ENCODE measurements around the gene LYPLA2. TPM values are rescaled to one million over a fixed set of nuclear protein-coding genes. Genes with fewer than 3 reads are reported as not detected.

The LYPLA2 gene
- polyA plus RNA-seq (ENCODE audit: insufficient read length in 4 of 4) = 10 to 100 TPM; 35.0 to 79.7 (median 63.3) TPM

DNA sequence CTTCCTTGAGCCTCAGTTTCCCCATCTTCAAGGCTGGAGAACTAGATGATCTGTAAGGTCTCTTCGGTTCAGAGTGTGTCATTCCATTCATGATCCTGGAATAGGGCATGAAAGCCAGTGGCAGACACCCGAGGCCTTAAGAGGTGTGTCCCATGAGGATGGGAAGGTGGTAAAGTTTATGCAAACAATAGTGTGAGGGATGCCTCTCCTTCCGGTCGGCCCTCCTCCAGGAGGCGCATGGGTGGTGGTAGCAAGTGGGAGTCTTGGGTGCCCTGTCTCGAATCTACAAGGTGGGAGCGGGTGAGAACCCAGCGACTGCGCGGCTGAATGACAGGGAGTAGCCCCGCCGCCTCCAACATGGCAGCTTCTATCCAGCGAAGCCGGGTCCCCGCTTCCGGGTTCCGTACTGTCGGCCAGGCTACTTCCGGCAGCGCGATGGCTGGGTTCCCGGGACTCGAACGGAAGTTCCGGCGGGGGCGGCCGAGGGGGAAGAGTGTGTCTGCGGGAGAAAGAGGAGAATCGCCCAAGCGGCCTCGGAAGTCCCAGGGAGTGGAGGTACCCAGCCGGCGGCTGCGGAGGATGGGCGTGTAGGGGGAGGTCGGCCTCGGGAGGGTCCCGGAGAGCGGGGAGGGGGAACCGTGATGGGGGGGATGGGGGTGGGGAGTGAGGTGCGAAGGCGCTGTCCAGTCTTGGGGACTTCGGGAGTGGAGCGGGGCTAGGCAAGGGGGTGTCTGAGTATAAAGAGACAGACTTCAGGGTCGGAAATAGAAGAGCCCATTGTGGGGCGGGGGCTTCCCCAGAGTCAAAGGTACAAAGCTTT lies at the start of gene LYPLA2:
LYPLA2 (plus strand) TSS at position 450 of the 820 bp plus-strand sequence. CDS start 1,538 bp downstream, outside the sequence.
- DNase-seq (ENCODE audit: low read depth in 4 of 4, low spot score in 3 of 4) = peak in 3 of 4 donors; percentile 67 to 83 (median 75)

DNA sequence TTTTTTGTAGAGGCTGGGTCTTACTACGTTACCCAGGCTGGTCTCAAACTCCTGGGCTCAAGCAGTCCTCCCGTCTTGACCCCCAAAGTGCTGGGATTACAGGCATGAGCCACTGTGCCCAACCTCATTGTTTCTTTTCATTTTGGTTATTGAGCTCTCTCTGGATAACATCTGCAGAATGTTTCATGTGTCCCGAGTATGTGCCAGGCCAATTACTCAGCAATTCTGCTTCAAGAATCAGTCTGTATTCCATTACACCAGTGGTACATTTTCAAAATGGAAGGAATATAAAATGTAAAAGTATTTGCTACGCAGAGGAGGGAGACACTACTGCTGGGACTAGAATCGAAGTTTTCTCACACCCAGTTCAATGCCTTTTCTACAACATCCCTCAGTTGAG lies 49.3 kb upstream of the LYPLA2 start:
- no peak for DNase-seq (ENCODE audit: low read depth in 4 of 4, low spot score in 3 of 4)

DNA sequence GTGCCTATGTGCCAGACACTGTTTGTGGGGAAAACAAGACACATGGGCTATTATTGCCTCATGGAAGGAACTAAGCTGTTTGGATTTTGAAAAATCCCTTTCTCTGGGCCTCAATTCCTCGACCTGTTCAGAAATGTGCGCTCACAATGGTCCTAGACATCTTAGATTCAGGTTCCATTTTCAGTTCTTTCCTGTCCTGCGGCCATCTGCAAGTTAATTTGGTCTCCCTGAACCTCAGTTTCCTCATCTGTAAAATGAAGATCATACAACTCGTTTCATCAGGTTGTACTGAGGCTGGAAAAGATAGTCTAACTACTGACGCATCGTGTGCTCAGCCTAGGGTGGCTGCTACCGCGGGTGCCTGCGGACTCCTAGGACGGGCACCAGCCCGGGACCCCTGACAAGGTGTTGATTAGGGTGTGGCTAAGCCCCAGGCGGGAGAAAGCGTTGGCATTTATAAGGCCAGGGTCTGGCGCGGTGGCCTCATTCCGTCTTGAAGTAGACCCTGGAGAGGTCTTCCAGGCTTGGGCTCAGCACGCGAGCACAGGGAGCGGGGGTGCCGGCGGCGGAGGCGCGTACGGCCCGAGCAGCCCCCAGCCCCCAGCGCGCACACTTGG lies 48.2 kb upstream of the LYPLA2 start:
- DNase-seq (ENCODE audit: low read depth in 4 of 4, low spot score in 3 of 4) = no peak

DNA sequence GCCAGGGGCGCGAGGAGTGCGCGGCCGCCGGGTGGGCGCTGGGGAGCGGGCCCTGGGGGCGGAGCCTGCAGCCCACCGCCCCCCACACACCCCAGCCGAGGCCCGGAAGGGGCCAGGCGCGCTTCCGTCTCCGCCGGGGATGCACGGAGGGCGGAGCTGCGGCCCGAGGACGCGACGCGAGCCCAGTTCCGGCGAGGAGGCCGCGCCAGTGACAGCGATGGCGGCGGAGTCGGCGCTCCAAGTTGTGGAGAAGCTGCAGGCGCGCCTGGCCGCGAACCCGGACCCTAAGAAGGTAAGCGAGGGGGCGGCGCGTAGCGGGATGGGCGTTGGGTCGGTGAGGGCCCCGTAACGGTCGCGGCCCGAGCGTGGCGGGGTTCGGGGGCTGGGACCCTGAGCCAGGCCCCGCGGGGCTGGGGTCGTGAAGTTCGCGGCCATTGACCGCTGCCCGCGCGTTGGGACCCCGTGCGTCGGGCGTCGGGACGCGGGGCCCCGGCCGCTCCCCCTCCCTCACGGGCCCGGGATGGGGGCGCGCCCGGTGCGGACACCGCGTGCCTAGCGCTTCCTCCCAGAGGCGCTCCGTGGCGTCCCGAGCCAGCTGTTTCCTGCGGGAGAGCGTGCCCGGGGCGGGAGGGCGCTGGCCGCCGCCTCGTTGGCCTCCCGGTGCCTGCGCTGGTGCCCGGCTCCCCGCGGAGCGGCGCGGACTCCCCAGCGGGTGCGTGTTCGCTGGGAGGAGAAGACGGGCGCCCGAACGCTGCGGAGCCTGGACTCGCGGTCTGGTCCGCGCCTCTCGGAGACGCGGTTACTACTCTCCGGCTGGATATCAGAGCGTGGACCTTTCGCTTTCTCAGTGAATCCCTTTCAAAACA lies 47.4 kb upstream of the LYPLA2 start, which contains the start of gene ELOA:
ELOA (plus strand) TSS at position 185 of the 866 bp plus-strand sequence; CDS start at position 218, 33 bp downstream.
- peak; percentile 38 to 70 (median 66) for DNase-seq (ENCODE audit: low read depth in 4 of 4, low spot score in 3 of 4)

DNA sequence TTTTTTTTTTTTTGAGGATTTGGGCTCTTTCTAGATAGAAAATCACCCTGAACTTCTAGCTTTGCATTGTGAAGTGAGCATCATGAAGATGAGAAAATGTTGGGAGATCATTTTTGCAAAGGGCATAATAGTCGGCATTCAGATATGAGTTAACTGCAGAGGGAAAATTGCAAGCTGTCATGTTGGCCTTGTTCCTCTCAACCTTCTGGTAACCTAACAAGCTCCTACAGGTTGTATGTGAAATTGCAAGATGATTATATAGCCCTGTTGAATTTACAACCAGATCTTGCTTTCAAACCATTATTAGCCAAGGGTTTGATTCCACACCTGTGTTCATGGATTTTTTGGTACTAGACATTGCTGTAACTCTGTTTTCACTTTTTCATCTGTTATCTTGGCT lies 45.4 kb upstream of the LYPLA2 start:
- no peak for DNase-seq (ENCODE audit: low read depth in 4 of 4, low spot score in 3 of 4)

DNA sequence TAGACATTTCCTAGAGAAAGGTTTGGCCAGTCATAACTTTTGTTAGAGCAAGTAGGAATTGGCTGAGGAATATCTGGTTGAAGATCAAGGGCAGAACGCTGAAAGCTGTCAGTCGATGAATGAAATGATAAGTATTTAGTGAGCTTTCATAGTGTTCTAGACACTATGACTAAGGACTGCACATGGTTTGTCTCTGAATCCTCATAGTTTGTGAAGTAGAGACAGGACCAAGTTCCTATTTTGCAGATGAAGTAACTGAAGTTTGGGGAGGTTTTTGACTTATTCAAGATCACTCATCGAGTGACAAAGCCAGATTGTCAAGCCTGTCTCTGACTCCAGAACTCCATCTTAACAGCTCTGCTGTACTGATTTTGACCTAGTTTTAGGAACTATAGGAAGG lies 42.9 kb upstream of the LYPLA2 start:
- no peak for DNase-seq (ENCODE audit: low read depth in 4 of 4, low spot score in 3 of 4)

DNA sequence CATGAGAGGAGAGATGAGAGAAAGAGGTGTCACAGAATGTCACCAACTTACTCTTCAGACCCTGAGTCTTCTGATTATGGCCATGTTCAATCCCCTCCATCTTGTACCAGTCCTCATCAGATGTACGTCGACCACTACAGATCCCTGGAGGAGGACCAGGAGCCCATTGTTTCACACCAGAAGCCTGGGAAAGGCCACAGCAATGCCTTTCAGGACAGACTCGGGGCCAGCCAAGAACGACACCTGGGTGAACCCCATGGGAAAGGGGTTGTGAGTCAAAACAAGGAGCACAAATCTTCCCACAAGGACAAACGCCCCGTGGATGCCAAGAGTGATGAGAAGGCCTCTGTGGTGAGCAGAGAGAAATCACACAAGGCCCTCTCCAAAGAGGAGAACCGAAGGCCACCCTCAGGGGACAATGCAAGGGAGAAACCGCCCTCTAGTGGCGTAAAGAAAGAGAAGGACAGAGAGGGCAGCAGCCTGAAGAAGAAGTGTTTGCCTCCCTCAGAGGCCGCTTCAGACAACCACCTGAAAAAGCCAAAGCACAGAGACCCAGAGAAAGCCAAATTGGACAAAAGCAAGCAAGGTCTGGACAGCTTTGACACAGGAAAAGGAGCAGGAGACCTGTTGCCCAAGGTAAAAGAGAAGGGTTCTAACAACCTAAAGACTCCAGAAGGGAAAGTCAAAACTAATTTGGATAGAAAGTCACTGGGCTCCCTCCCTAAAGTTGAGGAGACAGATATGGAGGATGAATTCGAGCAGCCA lies 39.7 kb upstream of the LYPLA2 start:
- no peak for DNase-seq (ENCODE audit: low read depth in 4 of 4, low spot score in 3 of 4)

DNA sequence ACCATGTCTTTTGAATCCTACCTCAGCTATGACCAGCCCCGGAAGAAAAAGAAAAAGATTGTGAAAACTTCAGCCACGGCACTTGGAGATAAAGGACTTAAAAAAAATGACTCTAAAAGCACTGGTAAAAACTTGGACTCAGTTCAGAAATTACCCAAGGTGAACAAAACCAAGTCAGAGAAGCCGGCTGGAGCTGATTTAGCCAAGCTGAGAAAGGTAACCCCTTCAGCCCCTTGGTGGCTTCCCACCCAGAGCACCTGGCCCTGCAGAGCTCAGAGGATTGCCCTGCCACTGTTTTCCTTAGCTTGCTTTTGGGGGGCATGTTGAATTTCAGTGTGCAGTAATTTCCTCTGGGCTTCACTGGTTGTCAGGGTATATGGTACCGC lies 39.1 kb upstream of the LYPLA2 start:
- DNase-seq (ENCODE audit: low read depth in 4 of 4, low spot score in 3 of 4) = no peak

DNA sequence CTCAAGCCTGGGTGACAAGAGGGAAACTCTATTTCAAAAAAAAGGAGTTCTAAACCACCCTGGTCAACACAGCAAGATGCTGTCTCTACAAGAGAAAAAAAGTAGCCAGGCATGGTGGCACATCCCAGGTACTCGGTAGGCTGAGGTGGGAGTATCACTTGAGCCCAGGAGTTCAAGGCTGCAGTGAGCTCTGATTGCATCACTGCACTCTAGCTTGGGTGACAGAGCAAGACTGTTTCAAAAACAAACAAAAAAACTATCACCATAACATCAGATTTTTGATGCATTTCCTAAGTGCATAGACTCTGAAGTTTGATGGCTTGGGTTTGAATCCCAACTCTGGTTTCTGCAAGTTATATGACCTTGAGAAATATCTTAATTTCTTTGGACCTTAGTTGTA lies 38.0 kb upstream of the LYPLA2 start:
- no peak for DNase-seq (ENCODE audit: low read depth in 4 of 4, low spot score in 3 of 4)

DNA sequence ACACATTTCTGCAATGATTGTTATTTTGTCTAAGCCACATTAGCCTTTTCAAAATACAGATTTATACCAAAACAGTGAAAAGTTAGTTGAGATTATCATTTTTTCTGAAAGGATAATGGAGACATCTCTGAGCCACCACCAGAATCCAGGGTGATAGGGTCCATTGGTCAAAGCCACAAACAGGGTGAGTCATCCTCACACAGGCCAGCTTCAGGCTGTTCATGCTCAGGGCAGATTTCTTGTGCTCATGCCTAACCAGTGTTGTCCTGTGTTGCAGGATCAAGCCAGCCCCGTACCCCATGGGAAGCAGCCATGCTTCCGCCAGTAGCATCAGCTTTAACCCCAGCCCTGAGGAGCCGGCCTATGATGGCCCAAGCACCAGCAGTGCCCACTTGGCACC lies 34.3 kb upstream of the LYPLA2 start:
- DNase-seq (ENCODE audit: low read depth in 4 of 4, low spot score in 3 of 4) = no peak

DNA sequence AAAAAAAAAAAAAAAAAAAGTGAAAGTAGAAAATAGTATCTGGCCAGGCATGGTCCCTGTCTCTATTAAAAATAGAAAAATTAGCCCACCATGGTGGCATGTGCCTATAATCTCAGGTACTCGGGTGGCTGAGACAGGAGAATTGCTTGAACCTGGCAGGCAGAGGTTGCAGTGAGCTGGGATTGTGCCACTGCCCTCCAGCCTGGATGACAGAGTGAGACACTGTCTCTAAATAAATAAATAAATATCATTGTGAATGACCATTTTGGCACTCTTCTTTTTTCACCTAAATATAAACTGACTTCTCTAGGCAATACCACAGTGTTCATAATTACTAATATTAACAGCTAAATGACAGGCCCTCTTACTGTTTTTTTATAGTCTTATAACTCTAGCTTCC lies 33.1 kb upstream of the LYPLA2 start:
- no peak for DNase-seq (ENCODE audit: low read depth in 4 of 4, low spot score in 3 of 4)

DNA sequence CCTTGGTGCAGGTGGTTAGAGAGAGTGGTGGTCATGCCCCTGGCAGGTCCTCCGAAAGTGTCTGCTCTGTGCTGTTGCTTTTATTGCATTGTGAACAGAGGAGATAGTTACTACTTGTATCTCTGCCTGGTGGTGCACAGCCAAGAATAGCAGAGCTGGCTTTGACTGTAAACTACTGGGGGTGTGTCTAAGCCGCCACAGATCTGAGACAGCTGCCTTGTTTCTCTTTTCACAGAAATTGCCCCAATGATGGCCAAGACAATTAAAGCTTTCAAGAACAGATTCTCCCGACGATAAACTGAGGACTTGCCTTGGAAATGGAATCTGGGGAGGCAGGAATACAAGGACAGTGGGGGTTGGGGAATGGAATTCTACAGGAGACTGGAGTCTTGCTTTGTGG lies 31.7 kb upstream of the LYPLA2 start:
- DNase-seq (ENCODE audit: low read depth in 4 of 4, low spot score in 3 of 4) = no peak

DNA sequence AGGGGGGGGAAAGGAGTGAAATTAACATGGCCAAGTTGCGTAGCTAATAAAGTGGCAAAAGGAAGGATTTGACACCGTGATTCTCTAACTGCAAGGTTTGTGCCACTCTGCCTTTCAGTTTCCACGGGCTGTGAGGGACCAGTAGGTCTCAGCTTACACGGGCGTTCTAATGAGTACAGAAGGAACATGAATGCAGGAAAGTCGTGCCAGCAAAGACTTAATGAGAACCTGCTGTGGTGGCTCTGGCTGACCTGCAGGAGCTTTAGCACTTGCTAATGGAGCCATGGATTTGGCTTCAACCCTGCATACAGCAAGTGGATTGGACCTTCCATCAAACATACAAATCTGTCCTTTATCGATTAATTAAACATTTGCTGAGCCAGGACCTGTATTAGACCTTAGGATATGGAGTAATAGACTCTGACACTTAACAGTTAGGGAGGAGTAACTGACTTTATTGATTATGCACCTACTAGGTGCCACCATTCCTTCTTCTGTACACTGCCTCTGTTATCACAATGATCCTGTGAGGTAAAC lies 27.8 kb upstream of the LYPLA2 start:
- DNase-seq (ENCODE audit: low read depth in 4 of 4, low spot score in 3 of 4) = no peak

DNA sequence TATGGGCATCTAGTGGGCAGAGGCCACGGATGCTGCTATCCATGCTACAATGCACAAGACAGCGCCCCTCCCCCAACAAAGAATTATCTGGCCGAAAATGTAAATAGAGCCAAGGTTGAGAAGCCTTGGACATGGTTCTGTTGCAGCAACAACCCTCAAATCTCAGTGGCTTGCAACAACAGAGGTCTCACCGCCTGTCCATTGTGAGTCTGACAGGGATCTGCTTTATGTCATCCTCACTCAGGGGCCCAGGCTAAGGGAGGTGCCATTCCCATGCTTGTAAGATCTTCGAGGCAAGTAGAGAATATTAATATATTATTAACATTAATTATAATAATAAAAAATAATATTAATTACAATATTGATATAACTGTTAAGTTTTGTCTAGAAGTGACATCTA lies 22.2 kb upstream of the LYPLA2 start:
- DNase-seq (ENCODE audit: low read depth in 4 of 4, low spot score in 3 of 4) = no peak

DNA sequence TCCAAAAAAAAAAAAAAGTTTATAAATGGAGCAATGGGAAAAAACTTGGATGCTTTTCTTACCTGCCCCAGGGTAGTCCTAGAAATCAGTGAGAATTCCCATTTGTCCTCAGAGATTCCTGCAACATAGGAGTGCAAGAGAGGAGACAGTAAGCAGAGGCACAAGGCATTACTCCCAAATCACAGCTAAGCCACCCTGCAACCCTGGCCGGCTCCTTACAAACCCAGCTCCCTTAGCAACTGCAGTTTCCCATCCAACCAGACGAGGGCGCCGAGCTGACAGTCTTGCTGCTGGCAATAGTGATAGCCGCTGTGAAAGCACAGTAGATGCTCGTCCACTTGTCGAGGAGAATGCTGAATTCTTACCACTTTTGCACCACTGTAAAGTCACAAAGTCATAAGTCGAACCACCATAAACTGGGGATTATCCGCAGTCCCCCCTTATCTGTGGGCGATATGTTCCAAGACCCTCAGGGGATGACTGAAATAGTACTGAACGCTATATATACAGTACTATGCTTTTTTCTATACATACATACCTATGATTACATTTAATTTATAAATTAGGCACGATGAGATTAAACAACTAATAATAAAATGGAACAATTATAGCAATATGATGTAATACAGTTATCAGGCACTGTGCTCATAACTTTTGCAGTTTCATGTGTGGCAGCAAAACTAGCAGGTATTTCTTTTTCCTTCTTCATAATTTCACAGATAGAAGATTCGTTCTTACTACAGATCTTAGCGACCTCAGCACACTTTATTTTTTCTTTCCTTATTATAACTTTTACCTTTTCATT lies 18.7 kb upstream of the LYPLA2 start:
- peak; percentile 44 to 62 (median 54) for DNase-seq (ENCODE audit: low read depth in 4 of 4, low spot score in 3 of 4)

DNA sequence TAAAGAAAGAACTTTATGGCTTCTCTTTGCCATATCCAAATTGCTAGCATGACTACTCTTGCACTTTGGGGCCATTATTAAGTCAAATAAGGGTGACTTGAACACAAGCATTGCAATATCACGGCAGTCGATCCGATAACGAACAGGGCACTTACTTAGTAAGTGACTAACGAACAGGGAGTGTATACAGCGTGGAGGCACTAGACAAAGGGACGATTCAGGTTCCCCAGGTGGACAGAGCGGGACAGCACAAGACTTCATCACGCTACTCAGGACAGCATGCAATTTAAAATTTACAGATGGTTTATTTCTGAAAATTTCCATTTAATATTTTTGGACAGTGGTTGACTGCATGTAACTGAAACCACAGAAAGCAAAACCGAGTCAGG lies 18.1 kb upstream of the LYPLA2 start:
- DNase-seq (ENCODE audit: low read depth in 4 of 4, low spot score in 3 of 4) = no peak

DNA sequence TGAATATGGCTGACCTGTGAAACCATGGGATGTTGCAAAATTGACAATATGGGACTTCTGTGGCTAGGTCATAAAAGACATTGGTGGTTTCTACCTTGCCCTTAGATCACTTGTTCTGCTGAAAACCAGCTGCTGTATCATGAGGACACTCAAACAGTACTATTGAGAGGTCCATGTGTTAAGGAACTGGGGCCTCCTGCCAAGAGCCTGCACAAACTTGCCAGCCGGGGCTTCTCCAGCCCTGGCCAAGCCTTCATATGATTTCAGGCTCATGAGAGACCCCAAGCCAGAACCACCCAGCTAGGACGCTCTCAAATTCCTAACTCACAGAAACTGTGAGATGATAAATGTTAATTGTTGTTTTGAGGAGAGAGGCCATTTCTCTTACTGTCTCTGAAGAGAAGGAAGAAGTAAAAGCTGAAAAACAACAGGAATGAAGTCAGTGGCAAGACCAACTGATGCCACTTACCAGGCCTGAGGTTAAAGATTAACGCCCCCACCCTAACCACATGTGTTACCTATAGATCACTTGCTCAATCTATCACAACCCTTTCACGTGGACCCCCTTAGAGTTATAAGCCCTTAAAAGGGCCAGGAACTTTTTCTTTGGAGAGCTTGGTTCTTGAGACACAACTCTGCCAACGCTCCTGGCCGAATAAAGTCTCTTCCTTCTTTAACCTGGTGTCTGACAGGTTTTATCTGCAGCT lies 16.6 kb upstream of the LYPLA2 start:
- DNase-seq (ENCODE audit: low read depth in 4 of 4, low spot score in 3 of 4) = no peak

DNA sequence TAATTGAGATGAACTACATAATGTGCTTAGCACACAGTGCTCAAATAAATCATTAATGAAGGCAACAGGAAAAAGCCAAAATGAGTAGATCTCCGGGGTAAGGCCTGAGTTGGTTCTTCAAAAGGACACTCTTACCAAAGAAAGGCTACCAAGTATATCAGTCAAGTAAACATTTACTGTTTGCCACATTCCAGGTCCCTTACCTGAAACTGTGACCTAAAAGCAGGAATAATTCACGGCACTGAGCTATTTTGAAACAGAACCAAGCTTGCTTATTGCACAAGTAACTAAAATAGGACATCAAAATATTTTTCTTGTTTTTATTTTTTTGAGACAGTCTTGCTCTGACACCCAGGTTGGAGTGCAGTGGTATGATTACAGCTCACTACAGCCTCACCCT lies 14.7 kb upstream of the LYPLA2 start:
- DNase-seq (ENCODE audit: low read depth in 4 of 4, low spot score in 3 of 4) = no peak

Measured in left renal pelvis (tissue), 4 donors.